SKM-1 (cell line): ENCODE data around the gene USP7.

Experiments
- DNase-seq: peaks from one replicate; lab custom pipeline; 2025; ENCODE audit not compliant: unreplicated experiment; lab: John Stamatoyannopoulos, UW

USP7 gene

DNA sequence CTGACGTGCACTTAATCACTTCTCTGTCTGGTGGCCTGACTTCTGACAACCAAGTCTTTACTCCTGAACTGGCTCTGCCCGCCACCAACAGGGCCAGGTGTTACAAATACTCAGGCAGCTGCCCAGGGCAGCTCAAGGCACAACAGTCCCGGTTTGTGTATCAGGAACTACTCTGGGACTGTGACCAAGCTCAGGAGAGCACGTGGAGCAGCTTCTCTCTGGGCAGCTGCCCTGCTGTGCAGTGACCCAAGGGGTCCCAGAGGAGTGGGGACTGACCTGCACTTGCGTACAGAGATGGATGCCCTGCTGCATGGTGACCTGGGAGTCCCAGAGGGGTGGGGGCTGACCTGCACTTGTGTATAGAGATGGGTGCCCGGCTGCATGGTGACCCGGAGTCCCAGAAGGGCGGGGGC, 59.7 kb downstream of the USP7 start:
- DNase-seq = no peak

DNA sequence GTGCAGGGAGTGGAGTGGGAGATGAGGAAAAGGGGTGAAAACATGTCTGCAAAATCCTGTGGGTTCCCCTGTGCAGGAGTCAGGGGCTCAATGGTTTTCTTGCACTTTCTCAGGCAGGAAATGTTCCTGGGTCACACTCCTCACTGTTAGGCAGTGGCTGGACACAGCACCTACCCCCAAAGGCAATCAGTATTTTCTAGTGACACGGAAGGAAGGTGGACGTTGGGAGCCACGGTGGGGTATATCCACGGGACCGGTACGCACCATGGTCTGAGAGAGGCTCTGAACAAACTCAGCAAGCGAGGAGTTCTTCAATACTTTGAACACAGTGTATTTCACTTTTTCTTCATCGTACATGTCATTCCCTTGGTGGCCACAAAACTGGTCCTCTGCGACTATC, 60.7 kb downstream of the USP7 start:
- no peak for DNase-seq

DNA sequence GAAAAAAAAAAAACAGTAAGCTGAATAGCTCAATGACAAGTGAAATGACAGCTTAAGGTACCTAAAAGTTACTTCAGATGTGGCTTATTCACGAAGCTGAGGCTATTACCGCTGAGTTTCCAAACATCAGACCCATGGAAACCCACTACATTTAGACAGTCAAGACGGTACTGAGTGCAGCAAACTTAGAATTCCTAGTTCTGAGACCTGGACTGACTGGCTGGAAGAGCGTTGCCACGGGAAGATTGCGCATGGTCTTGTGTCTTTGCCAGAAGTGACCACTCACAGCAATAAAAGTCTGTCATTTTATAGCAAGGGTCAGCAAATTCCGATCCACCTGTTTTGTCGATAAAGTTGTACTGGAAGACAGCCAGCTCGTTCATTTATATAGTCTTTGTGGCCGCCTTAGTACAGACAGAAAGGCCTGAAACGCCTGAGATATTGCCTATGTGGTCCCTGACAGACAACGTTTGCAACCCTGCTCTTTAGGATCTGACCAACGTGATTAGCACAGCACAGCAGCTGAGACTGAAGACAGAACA, 62.3 kb downstream of the USP7 start:
- no peak for DNase-seq

DNA sequence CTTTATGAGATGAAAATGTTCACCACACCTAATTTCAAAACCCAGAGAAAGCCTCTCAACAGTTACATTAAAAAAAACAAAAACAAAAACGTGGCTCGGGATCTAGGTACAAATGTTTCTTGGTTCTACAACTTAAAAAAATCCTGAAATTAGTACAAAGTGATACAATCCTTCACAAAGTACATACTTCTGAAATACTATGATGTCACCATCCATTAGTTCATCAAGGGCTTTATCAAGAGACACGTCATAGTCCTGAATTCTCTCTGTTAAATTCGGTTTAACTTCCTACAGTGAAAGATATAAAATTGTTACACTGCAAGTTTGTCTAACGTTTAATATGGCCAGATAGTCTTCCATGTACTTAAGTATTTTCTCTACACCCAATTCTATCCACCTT, 63.4 kb downstream of the USP7 start:
- no peak for DNase-seq

DNA sequence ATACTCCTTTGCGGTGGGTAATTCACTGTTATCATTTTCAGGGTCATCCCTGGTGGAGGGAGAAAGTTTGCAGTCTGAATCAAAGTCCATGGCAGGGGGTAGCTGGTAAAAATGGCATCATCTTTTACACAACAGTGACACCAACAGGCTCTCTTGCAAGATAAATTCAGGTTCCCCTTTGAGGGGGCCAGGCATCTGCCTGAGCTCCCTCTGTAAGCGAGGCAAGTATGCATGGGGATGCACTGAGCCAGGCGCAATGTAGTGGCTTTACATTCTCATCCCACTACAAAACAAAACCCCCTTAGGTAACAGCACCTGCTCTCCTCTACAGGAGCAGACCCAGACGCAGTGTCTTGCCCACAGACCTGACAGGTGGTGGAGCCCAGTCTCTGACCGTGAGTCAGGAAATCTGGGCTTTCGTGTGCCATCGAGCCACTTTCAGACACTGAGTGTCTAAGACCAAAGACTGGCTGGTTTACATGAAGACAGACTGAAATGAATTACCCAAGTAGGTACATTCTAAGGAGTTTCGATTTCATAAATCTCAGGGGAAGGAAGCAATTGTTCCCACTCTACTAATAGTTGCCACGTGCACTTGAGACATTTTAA, 63.9 kb downstream of the USP7 start:
- no peak for DNase-seq

- DNase-seq = no peak
These were observed 64.9 kb downstream of the USP7 start for GRCh38 chr16:8898660-8899318.

GRCh38 chr16:8894736-8895334, 68.9 kb downstream of the USP7 start:
- no peak for DNase-seq

- no peak for DNase-seq
These were observed 69.6 kb downstream of the USP7 start for GRCh38 chr16:8893976-8894690.

DNA sequence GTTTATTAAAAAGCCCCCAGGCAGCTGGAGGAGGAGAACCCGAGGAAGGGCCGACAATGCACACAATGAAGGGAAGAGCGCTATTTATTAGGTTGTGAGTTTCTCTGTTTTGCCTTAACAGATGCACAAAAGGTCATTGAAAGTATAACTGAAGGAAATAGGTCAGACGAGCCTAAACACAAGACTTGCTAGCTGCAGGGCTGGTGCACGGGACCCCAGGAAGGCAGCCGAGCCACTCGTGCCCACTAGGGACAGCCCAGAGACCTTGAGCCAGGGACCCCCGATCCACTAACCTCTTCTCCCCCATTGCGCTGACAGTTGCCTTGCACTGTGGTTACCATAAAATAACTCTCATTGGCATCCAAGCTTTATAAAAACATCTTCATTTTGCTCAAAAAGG, 70.3 kb downstream of the USP7 start:
- no peak for DNase-seq

- DNase-seq = no peak
These were observed 71.6 kb downstream of the USP7 start for GRCh38 chr16:8892101-8892575.

GRCh38 chr16:8890549-8890921, 73.2 kb downstream of the USP7 start:
- DNase-seq = no peak

DNA sequence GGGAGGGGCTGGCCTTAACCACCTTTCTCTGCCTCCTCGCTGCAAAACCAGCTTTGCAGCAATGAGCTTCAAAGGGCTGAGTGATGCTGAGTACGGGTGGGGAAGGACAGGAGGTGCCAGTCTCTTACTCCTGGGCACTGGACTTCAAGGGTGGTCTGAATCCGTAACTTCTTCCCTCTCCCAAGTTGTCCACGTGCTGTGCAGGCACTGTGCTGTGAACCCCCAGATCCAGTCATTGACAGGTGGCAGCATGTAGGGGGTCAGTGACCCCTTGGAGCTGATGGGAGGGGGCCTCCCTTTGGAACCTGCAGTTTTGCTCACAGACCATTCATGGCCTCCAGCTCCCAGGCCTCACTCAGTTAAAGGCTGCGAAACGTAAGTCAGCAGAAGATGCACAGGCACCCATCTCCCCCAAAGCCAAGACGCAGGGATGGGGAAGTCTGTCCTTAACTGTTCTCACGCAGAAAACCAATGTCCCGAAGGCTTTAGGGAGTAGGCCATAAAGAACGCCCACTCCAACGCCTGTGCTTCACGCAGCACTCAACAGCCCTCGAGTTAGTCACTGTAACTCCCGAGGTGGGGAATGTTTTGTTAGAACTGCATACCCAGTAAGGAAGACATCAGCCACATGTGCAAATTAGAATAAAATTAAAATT, 73.7 kb downstream of the USP7 start:
- no peak for DNase-seq

GRCh38 chr16:8888951-8889892, 74.5 kb downstream of the USP7 start:
- no peak for DNase-seq

DNA sequence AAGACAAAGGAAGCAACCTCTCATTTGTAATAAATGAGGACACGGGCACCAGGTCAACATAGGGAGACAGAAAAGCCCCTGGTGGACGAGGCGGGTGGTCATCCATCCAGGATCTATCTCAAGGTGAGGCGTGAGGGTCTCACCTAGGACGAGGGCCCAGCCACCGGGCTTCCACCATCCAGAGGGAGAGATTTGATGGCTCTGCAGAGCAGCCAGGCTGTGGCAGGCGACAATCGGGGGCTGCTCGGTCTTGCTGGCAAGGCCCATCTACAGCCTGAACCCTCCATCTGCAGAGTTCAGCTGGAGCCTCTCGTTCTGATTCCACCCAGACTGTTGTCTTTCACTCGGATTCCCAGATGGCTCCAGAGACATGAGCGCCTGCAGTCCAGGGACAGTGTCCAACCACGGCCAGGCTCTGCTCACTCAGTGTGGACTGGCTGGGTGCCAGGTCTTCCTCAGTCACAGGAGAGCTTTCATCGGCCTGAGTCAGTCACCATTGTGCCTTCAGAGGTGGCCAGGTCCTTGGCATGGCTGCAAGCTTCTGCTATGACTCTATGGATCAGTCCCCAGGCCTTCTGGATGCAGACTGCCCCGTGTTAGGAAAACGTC, 75.7 kb downstream of the USP7 start:
- no peak for DNase-seq

- DNase-seq = no peak
These were observed 76.3 kb downstream of the USP7 start for GRCh38 chr16:8887431-8887765.

DNA sequence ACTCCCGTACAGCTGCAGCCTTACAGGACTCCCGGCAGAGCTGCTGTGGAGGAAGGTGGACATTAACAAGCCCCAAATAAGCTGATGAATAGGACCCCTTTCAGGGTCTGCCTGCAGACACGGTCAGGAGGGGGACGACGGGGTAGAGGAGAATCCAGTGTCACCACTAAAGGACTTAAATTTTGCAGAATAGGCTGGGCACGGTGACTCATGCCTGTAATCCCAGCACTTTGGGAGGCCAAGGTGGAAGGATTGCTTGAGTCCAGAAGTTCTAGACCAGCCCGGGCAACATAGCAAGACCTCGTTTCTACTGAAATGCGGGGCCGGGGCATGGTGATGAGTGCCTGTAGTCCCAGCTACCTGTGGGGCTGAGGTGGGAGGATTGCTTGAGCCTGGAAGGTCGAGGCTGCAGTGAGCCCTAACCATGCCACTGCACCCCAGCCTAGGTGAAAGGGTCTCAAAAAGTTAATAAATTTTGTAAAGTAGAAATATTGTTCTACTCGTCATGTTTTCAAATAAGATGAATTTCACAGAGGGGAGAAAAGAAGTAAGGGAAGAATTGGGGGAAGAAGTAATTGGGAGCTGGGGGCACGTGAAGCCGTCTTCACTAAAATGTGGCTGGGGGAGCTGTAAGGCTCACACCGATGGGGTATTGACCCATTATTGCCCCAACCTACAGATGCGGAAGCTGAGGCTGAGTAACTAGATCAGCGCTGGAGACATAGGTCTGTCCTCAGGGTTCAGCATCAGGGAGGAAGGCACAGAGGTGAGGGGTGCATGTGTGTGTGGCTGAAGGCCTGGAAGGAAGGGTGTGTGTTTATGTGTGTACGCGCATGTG, 76.9 kb downstream of the USP7 start:
- DNase-seq = no peak

DNA sequence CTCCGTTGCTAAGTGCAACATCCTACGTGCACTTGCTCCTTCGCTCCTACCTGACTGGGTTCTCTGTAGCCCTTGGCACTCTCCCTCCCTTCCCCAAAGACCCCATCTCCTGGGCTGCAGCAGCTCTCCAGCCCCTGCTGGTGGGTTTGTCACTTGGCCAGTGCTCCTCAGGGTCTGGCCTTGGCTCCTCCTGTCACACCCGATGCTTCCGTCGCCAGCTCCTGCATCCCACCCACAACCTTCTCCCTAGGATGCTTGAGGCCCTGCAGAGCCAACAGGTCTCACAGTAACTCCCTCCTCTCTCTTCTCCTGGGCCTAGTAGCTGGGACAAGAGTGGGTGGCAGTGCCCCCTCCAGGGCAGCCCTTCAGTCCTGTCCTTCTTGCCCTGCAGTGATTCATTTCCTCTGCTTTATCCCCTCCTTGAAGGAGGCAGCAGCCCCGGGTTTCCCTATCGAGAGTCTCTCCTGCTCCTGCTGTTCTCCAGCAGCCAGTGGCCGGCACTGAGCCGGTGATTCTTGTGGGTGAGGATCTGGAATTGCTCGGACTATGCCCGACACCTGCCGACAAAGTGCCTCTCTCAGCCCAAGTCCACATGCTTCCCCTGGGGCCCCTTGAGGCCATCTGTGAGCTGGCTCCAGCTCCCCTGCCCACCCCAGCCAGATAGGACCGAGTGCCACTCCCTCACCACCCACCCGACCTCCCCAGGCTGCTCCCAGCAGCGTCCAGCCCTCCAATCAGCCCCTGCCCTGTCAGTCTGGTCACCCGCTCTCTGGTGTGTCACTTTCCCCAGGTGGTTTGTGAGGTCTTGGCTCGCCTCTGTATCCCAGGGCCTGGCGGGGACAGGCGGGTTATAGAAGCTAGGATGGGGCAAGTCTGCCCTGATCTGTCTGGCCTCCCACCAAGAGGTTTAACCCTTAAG, 77.8 kb downstream of the USP7 start:
- no peak for DNase-seq
